Adrenal gland (tissue), 12 donors: Measurements from ENCODE around the gene GAK. TPM values are rescaled to one million over a fixed set of nuclear protein-coding genes. Genes with fewer than 3 reads are reported as not detected.
A peak's percentile ranks its signal among the peaks of the same experiment; 100 is the strongest.

Experiments used
- DNase-seq, 7 donors: peaks; one replicate each; pipeline ENCODE4 v3.0.0-alpha.2; 2019 to 2020
- H3K27ac ChIP-seq, 5 donors: fragments of 200-600 bp; sonication (generic) in 4 of 5; 1 replicate in 3 of 5; 2 replicates in 2 of 5; pipeline versions ENCODE4 v1.5.1 to v1.8.0; 2016 to 2020; ENCODE audit warnings: mild to moderate bottlenecking in 1 of 5
- H3K27me3 ChIP-seq: fragments of 200-600 bp; 2 replicates; pipeline ENCODE4 v1.8.0; 2021
- H3K36me3 ChIP-seq, 2 donors: fragments of 200-600 bp; replicated peaks in 1 of 2; 1 replicate in 1 of 2; 2 replicates in 1 of 2; pipeline versions ENCODE4 v1.5.1 to v1.8.0; 2018 to 2022
- H3K4me1 ChIP-seq, 2 donors: fragments of 200-600 bp; replicated peaks in 1 of 2; 1 replicate in 1 of 2; 2 replicates in 1 of 2; pipeline versions ENCODE4 v1.5.1 to v1.8.0; 2018 to 2021
- H3K4me3 ChIP-seq, 4 donors: fragments of 200-600 bp; sonication (generic) in 3 of 4; one replicate each; pipeline ENCODE4 v1.5.1; 2016 to 2018
- H3K9me3 ChIP-seq, 3 donors: fragments of 200-600 bp; sonication (generic) in 1 of 3; replicated peaks in 1 of 3; 1 replicate in 2 of 3; 2 replicates in 1 of 3; pipeline versions ENCODE4 v1.5.1 to v1.8.0; 2016 to 2021
- POLR2A ChIP-seq, 2 donors: fragments of 450-650 bp; IDR thresholded peaks; one replicate each; pipeline ENCODE4 v1.6.1; 2017; ENCODE audit warnings: antibody characterized with exemption in 2 of 2, mild to moderate bottlenecking in 2 of 2, moderate library complexity in 1 of 2
- WGBS, 4 donors: extraction: QIAGEN DNeasy Blood & Tissue Kit in 2 of 4; methylation state at CpG; one replicate each; pipeline versions ENCODE4 v1.1.5 to v1.1.7; 2013 to 2017; 5-methylcytosine and 5-hydroxymethylcytosine counted together
- intact Hi-C, 2 donors: fragments of 100-400 bp; cut with DNase I; formaldehyde crosslinking; loops; one replicate each; pipeline versions ENCODE4 v1.14.1 to v1.15.0; 2022 to 2023
- polyA plus RNA-seq, 3 donors: library from polyadenylated mRNA; stranded (reverse); fragments of 200-250 nt in 2 of 3; fragments of 350-450 nt in 1 of 3; fragmentation: Illumina TruSeq in 1 of 3; extraction: RNeasy Lipid Tissue Mini Kit (QIAGEN cat#74804) in 1 of 3; gene quantifications; one replicate each; pipeline ENCODE4 v1.2.3, GENCODE V29; 2013 to 2014
- total RNA-seq, 9 donors: library from RNA; depleted of rRNA in 4 of 9; stranded (reverse); fragments of >200 nt in 4 of 9; fragments of 120-200 nt in 1 of 9; fragmentation: NEBNext Ultra II Directional in 1 of 9; extraction: Animal tissue kit (Norgen Biotek cat#: 25700) in 1 of 9; gene quantifications; one replicate each; pipeline versions ENCODE4 v1.1.0 to v1.2.4, GENCODE V29; 2013 to 2023
- TF ChIP-seq, protein P1 (sequence below), 6 experiments: fragments of 450-650 bp in 4 of 6; fragments of 200-600 bp in 2 of 6; sonication (generic) in 1 of 6; IDR thresholded peaks; 1 replicate in 5 of 6; 2 replicates in 1 of 6; pipeline versions ENCODE4 v1.5.1 to v1.8.0; 2016 to 2021; ENCODE audit warnings: antibody characterized with exemption in 6 of 6, mild to moderate bottlenecking in 2 of 6, moderate library complexity in 1 of 6
- donor health status: healthy with polysubstance abuse.
- donor health status: Bipolar disorder and iron deficiency.
- donor health status: DM: yes; HTN: yes; CAD: no.
- donor health status: DM: no; HTN: no; CAD: no.
- donor health status: DM: no; HTN: no; CAD: no.
- donor health status: DM: yes; HTN: yes; CAD: no.

Gene GAK
- total and polyA plus RNA-seq, 12 donors: 39.0 to 381 (median 132) TPM

DNA sequence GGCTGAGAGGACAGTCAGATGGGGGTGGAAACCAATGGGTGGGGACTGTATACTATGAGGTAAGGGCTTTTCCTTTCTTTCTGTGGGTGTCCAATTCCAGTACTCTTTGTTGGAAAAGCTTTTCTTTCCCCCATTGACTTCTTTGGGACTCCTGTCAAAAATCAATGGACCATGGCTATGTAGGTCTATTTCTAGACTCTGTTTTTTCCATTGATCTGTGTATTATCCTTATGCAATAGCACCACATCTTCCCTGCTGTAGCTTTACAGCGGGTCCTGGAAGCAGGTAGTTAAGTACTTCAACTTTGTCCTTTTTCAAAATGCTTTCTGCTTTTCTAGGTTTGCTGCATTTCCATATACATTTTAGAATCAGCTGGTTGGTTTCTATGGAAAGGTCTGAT is 94.3 kb downstream of the GAK start:
- Histone ChIP-seq H3K4me3 (no peak overlapping the region), H3K27ac (peak overlapping the region in 3 of 5 donors; percentile 91 to 96 (median 93)), H3K9me3 (peaks cover 0 to 7% (median 4%) of the 10 kb centered on the region in 3 donors), H3K36me3 (no peaks in the 10 kb centered on the region), H3K27me3 (no peaks in the 10 kb centered on the region), H3K4me1 (peaks cover 19 to 20% of the 10 kb centered on the region in 2 donors)
- DNase-seq: no peak
- WGBS, 4 donors: 90 to 100% (median 94%) methylated on average over 1 of the region's 1 CpG
- intact Hi-C loops: no loop called here
- TF ChIP-seq POLR2A (IDR thresholded peaks at IDR 0.05): no peak
- TF ChIP-seq, protein P1, sequence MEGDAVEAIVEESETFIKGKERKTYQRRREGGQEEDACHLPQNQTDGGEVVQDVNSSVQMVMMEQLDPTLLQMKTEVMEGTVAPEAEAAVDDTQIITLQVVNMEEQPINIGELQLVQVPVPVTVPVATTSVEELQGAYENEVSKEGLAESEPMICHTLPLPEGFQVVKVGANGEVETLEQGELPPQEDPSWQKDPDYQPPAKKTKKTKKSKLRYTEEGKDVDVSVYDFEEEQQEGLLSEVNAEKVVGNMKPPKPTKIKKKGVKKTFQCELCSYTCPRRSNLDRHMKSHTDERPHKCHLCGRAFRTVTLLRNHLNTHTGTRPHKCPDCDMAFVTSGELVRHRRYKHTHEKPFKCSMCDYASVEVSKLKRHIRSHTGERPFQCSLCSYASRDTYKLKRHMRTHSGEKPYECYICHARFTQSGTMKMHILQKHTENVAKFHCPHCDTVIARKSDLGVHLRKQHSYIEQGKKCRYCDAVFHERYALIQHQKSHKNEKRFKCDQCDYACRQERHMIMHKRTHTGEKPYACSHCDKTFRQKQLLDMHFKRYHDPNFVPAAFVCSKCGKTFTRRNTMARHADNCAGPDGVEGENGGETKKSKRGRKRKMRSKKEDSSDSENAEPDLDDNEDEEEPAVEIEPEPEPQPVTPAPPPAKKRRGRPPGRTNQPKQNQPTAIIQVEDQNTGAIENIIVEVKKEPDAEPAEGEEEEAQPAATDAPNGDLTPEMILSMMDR (IDR thresholded peaks at IDR 0.05): no peak

DNA sequence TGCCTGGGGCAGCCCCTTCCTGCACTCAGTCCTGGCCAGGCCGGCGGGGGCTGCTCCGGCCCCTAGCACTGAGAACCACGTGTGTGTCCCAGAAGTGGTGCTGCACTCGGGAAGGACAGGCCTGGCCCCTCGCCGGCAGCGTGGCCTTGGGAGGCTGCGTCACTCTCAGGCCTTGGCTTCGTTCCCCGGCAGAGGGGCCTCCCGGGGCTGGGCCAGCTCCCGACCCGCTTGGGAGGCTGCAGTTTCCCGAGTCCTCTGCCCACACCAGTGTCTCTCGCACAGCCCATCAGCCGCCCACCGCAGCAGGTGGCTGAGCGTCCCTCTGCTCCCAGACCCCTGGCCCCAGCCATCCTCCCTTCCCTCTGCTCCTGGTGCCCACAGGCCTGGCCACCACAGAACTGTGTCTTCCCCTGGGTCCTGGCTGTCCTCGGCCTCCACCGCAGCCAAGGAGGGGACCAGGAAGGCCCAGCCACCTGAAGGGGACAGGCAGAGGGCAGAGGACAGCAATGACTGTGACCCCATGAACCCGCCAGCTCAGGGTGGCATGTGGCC is 95.3 kb downstream of the GAK start:
- Histone ChIP-seq H3K36me3 (no peaks in the 10 kb centered on the region), H3K9me3 (peaks cover 0 to 7% (median 4%) of the 10 kb centered on the region in 3 donors), H3K27ac (peak overlapping the region; percentile 78 to 96 (median 91)), H3K4me3 (no peak overlapping the region), H3K4me1 (peaks cover 19 to 20% of the 10 kb centered on the region in 2 donors), H3K27me3 (no peaks in the 10 kb centered on the region)
- intact Hi-C loops: no loop called here
- DNase-seq: peak; percentile 89 to 96 (median 92)
- TF ChIP-seq, protein P1 (IDR thresholded peaks at IDR 0.05): no peak
- TF ChIP-seq POLR2A (IDR thresholded peaks at IDR 0.05): peak in 1 of 2 donors; percentile 41
- 36 to 61% (median 48%) methylated on average over 6 to 22 of the region's 22 CpGs for WGBS, 4 donors

DNA sequence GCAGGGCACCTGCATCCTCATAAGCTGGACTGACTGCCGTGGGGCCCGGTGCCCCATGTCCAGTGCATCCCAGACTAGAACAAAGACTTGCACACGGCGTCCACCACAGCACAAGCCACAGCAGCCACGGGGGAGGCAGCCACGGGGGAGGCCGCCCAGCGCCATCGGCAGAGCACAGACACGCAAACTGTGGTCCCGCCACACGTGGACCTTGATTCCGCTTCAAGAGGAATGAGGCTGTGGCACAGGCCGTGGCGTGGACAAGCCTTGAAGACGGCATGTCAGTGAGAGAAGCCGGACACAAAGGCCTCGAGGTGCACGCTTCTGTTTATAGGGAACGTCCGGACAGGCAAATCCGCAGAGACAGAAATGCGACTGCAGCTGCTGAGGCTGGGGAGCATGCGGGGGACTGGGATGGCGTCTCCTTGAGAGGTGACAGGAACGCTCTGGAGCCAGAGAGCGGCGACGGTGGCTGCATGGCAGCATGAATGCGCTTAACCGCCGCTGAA is 96.1 kb downstream of the GAK start:
- intact Hi-C loops: no loop called here

More for the DNA sequence above, 96.1 kb downstream of the GAK start:
- Histone ChIP-seq H3K4me3 (no peak overlapping the region), H3K27me3 (no peaks in the 10 kb centered on the region), H3K4me1 (peaks cover 19 to 20% of the 10 kb centered on the region in 2 donors), H3K27ac (peak overlapping the region; percentile 78 to 96 (median 91)), H3K9me3 (peaks cover 0 to 7% (median 4%) of the 10 kb centered on the region in 3 donors), H3K36me3 (no peaks in the 10 kb centered on the region)
- DNase-seq: peak in 3 of 7 donors; percentile 16 to 30 (median 27)
- TF ChIP-seq POLR2A (IDR thresholded peaks at IDR 0.05): no peak
- TF ChIP-seq, protein P1 (IDR thresholded peaks at IDR 0.05): no peak
- WGBS, 4 donors: 70 to 89% (median 75%) methylated on average over 18 to 32 of the region's 32 CpGs
